Measurements from ENCODE around the gene COL27A1.

DNA sequence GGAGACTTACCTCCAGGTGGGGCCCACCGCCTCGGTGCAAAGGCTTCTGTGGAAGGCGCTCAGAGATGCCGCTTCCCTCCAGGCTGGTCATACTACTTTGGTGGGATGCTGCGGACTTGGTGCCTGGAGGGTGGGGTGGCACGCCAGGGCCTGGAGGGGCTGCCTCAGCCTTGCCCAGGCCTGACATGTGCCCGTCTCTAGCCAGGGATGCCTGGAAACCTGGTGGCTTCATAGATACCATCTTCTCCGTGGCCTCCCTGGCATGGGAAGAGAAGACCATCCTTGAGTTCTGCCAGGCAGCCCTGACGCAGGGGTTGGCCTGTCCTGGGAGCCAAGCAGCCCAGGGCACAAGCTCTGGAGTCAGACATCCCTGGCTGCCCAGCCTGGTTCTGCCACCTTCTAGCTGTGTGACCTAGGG lies 202.6 kb downstream of the COL27A1 start:
- TF ChIP-seq ZNF274 (IDR thresholded peaks at IDR 0.05; ENCODE audit: low read length) (no peak), ZNF274 (tag by site-specific recombination; IDR thresholded peaks at IDR 0.05; ENCODE audit: borderline replicate concordance) (no peak), ZIC2 (tag by site-specific recombination; IDR thresholded peaks at IDR 0.05) (no peak), ZFP41 (tag by site-specific recombination; IDR thresholded peaks at IDR 0.05; ENCODE audit: borderline replicate concordance) (no peak), CTCF (tag by site-specific recombination; IDR thresholded peaks at IDR 0.05) (no peak), TCF7L2 (IDR thresholded peaks at IDR 0.05; ENCODE audit: borderline replicate concordance, low read depth, low read length) (no peak), ZNF214 (tag by site-specific recombination; IDR thresholded peaks at IDR 0.05; ENCODE audit: borderline replicate concordance) (no peak)

Measured in HEK293 (cell line).